GM18499 (cell line): ENCODE data around the gene RAB17.

Experiments used
- ATAC-seq: cut with Tn5 transposase; IDR thresholded peaks from one replicate; pipeline ENCODE4 v1.9.1; 2021; ENCODE audit warnings: moderate number of reproducible peaks; ENCODE audit not compliant: insufficient read depth, unreplicated experiment

Gene RAB17

GRCh38 chr2:237581326-237581725, 9.2 kb downstream of the RAB17 start:
- no peak for ATAC-seq

GRCh38 chr2:237577956-237578870, 12.3 kb downstream of the RAB17 start:
- no peak for ATAC-seq

- ATAC-seq: no peak
Measured at GRCh38 chr2:237577458-237577857, 13.1 kb downstream of the RAB17 start.

GRCh38 chr2:237576974-237577373, 13.6 kb downstream of the RAB17 start:
- no peak for ATAC-seq

DNA sequence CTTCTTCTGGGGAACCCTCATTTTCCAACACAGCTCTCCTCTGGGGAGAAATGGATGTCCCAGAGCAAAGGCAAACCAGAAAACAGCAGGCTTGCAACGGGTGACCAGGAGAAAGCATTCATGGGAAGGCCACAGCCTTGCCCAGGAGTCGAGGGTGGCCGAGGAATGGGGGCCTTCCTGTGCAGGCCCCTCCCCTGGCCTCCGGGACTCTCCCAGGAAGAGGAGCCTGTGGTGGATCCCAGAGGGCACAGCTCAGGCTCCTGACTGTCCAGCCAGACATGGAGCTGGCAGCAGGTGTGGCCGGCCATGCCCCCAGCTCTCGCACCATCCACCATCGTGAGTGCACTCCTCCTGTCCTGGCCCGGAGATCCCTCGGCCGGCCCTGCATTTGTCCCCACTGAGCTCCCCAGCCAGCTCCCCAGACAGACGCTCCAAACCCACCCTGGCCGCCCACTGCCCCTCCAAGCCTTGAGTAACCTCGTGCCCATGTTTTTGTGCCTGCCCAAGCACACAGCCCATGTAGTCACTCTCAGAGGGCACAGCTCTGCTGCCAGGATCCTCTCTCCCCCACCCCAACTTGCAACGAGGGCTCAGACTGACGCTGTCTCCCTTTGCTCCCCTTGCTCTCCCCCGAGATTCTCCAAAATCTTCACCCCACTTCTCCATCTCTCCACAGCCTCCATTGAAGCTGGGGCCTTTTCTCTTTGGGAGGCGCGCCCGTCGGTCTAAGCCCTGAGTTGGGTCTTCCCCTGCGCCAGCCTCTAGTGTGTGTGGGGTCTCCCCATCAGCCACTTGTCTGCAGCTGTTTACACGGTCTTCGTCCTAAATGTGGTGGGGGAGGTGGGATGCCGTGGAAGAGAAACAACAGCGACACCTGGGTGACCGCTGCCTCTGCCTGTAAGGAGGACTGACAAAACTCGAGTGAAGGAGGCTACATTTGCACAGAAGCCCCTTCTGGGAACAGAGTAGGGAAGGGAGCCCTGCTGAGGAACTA, 14.4 kb downstream of the RAB17 start:
- no peak for ATAC-seq

- no peak for ATAC-seq
Measured at GRCh38 chr2:237574894-237575868, 15.4 kb downstream of the RAB17 start.

GRCh38 chr2:237574467-237574866, 16.1 kb downstream of the RAB17 start:
- ATAC-seq: no peak

GRCh38 chr2:237573721-237574415, 16.7 kb downstream of the RAB17 start:
- ATAC-seq: no peak

DNA sequence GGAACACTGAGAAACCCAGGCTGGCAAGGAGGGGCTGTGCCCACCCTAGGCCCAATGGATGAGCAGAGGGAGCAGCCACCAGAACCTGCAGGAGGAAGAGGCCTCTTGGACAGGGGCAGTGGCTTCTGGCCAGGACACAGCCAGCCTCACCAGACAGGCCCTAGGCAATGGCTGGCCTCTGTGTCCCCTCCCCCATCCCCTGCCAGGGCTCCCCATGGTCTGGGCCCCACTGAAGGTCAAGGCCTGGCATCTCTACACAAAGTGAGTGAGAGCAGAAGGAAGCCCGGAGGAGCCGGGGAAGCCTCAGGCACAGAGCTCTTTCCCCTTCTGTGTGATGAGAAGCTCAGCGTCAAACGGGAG, 17.8 kb downstream of the RAB17 start:
- ATAC-seq: no peak

DNA sequence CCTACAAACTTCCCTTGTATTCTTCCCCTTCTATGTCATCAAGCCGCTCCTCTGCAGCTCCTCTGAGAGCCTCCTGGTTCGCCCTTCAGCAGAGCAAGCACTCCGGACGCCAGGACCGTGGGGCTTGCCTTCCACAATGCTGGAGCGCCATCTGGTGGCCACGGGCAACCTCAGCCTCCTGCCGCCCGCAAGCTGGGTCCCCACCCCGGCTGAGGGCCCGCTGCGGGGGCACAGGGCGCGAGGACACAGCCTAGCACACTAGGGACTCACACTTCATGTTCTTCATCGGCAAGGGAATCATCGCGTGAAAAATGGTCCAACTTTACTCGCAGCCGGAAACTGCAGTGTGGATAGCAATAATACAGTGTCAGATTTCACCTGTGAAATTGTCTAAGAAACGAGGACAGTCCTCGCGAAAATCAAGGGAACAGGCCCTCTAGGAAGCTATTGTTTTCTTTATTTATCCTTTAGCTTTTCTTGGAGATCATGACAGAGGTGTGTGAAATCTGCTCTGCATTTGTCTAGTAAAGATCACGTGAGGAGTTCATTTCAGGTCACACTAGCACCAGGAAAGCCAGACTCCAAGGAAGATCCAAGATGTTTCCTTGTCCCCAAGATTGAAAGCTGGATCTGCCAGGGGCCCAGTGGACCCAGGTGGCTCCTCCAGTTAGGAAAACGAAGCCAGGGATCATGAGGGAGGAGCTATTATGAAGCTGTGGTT, 18.4 kb downstream of the RAB17 start:
- no peak for ATAC-seq

DNA sequence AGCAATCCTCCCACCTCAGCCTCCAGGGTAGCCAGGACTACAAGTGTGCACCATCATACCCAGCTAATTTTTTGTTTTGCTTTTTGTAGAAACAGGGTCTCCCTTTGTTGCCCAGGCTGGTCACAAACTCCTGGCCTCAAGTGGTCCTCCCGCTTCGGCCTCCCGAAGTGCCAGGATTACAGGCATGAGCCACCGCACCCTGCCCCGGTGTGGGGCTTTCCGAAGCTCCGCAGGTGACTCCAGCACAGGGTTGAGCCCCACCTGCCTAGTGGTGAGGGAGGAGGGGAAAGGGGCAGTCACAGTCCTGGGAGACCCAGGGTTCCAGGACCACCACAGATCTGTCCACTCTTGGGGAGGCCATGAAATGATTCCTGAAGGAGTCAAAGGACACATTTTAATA, 19.0 kb downstream of the RAB17 start:
- ATAC-seq: no peak

- no peak for ATAC-seq
Measured at GRCh38 chr2:237570776-237571335, 19.7 kb downstream of the RAB17 start.

GRCh38 chr2:237569896-237570295, 20.6 kb downstream of the RAB17 start:
- no peak for ATAC-seq

- no peak for ATAC-seq
Measured at GRCh38 chr2:237569041-237569440, 21.5 kb downstream of the RAB17 start.

- ATAC-seq: no peak
Measured at GRCh38 chr2:237568121-237568660, 22.3 kb downstream of the RAB17 start.

DNA sequence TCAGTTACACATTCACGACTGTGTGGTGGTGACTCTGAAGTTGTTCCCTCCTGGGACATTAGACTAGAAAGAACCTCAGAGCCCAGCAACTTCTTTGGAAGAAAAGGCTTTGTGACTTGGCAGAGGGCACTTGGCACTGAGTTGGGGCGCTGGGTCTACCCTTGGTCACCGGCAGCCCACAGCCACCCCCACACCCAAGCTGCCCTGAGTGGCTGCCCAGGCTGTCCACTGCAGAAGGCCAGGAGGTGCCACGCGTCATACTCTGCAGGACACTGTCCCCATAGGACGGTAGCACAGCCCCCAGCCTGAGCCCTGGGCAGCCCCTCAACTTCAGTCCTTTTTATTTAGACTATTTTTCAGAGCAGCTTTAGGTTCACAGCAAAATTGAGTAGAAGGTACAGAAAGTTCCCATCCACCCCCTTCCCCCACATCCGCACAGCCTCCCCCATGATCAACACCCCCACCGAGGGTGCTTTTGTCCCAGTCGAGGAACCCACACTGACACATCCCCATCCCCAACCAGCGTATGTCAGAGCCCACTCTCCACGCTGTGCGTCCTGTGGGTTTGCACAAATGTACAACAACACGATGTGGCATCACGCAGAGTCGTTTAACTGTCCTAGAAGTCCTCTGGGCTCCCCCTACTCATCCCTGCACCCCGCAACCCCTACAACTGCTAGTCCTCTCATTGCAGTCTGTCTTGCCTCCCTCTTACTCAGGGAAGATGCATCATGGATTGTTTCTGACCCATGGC, 23.1 kb downstream of the RAB17 start:
- ATAC-seq: no peak

DNA sequence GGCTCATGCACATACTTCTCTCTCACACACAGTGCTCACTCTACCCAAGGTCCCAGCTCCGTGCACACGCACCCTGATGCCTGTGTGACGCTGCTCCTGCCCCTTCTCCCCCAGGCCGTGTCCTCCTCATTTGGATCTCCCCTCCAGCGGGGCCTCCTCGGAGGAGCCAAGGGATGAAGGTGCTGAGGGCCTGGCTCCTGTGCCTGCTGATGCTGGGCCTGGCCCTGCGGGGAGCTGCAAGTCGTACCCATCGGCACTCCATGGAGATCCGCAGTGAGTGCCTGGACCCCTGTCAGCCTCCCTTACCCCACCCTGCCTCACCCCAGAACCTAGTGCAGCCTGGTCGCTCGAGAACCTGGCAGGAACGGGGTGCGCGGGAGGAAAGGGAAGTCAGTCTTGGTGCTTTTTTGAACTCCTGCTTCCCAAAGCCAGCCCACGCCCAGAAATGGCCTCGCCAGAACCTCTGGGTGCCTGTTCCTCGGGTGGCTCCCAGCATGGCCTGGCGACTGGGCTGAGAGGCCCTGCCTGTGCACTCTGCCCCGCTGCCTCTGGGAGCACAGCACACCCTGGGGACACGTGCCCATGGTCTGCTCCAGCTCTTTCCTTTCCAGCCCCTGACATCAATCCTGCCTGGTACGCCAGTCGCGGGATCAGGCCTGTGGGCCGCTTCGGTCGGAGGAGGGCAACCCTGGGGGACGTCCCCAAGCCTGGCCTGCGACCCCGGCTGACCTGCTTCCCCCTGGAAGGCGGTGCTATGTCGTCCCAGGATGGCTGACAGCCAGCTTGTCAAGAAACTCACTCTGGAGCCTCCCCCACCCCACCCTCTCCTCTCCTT, 23.9 kb downstream of the RAB17 start, which contains the start of gene PRLH:
Gene PRLH (plus strand): TSS at position 174 of the 835 bp plus-strand sequence. CDS start 0 bp downstream, at position 174.
- no peak for ATAC-seq
